KMS-11 (cell line): Measurements from ENCODE around the gene GOSR2.

Experiments used
- H2AFZ ChIP-seq: fragments of 200-600 bp; sonication (generic); 2 replicates; pipeline ENCODE4 v1.6.1; 2016; ENCODE audit warnings: antibody characterized with exemption, mixed run types, low read depth
- H3K27ac ChIP-seq: fragments of 200-600 bp; sonication (generic); 2 replicates; pipeline ENCODE4 v1.6.1; 2016; ENCODE audit warnings: mild to moderate bottlenecking, mixed run types
- H3K27me3 ChIP-seq: fragments of 200-600 bp; sonication (generic); 2 replicates; pipeline ENCODE4 v1.6.1; 2017; ENCODE audit warnings: mild to moderate bottlenecking, low read depth, mixed run types, moderate library complexity; ENCODE audit not compliant: insufficient read depth
- H3K36me3 ChIP-seq: fragments of 200-600 bp; sonication (generic); 2 replicates; pipeline ENCODE4 v1.6.1; 2017; ENCODE audit warnings: mild to moderate bottlenecking, mixed run types; ENCODE audit not compliant: insufficient read depth
- H3K4me1 ChIP-seq: fragments of 200-600 bp; sonication (generic); 2 replicates; pipeline ENCODE4 v1.6.1; 2016; ENCODE audit warnings: mild to moderate bottlenecking, low read depth, mixed run types; ENCODE audit not compliant: poor library complexity, severe bottlenecking
- H3K4me2 ChIP-seq: fragments of 200-600 bp; sonication (generic); 2 replicates; pipeline ENCODE4 v1.7.0; 2016; ENCODE audit warnings: mild to moderate bottlenecking, mixed run types
- H3K4me3 ChIP-seq: fragments of 200-600 bp; sonication (generic); IDR thresholded peaks from 2 replicates; pipeline ENCODE4 v1.6.1; 2017; ENCODE audit warnings: low read depth, low read length, mixed read lengths; ENCODE audit not compliant: insufficient read depth
- H3K79me2 ChIP-seq: fragments of 200-600 bp; sonication (generic); 2 replicates; pipeline ENCODE4 v1.6.1; 2016; ENCODE audit warnings: low read depth, mixed run types; ENCODE audit not compliant: insufficient read depth
- H3K9ac ChIP-seq: fragments of 200-600 bp; sonication (generic); 2 replicates; pipeline ENCODE4 v1.6.1; 2016; ENCODE audit warnings: mild to moderate bottlenecking, mixed run types
- H4K20me1 ChIP-seq: fragments of 200-600 bp; sonication (generic); 2 replicates; pipeline ENCODE4 v1.6.1; 2016; ENCODE audit warnings: mild to moderate bottlenecking, mixed run types; ENCODE audit not compliant: insufficient read depth
- TF ChIP-seq, protein P1 (sequence below): fragments of 200-600 bp; sonication (generic); conservative IDR thresholded peaks from 2 replicates; pipeline ENCODE4 v1.6.1; 2017; ENCODE audit warnings: low read depth, mild to moderate bottlenecking, antibody characterized with exemption, low read length, moderate library complexity, mixed read lengths

Gene GOSR2

DNA sequence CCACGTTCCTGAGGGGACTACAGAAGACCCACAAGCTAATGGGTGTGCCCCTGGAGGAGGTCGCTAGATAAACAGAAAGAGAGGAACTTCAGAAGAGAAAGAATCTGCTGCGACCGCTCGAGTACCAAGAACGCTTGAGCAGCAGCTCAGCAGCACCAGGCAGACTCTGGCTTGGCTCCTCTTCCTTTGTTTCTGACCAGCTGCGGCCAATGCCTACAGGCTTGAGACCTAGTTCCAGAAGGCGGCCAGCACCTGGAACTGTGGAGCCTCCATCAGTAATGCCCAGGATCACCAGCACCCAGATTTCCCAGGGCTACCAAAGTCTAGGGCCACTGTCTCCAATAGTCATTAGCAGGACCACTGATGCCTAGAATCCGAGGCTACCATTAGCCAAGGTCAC lies 26.0 kb upstream of the GOSR2 start:
- Histone ChIP-seq H2AFZ (no peak overlapping the region), H3K4me1 (no peaks in the 10 kb centered on the region), H3K36me3 (no peaks in the 10 kb centered on the region), H4K20me1 (no peaks in the 10 kb centered on the region), H3K4me2 (no peak overlapping the region), H3K27me3 (no peaks in the 10 kb centered on the region), H3K79me2 (no peaks in the 10 kb centered on the region), H3K9ac (no peak overlapping the region), H3K4me3 (no peak overlapping the region), H3K27ac (no peak overlapping the region)
- TF ChIP-seq, protein P1, sequence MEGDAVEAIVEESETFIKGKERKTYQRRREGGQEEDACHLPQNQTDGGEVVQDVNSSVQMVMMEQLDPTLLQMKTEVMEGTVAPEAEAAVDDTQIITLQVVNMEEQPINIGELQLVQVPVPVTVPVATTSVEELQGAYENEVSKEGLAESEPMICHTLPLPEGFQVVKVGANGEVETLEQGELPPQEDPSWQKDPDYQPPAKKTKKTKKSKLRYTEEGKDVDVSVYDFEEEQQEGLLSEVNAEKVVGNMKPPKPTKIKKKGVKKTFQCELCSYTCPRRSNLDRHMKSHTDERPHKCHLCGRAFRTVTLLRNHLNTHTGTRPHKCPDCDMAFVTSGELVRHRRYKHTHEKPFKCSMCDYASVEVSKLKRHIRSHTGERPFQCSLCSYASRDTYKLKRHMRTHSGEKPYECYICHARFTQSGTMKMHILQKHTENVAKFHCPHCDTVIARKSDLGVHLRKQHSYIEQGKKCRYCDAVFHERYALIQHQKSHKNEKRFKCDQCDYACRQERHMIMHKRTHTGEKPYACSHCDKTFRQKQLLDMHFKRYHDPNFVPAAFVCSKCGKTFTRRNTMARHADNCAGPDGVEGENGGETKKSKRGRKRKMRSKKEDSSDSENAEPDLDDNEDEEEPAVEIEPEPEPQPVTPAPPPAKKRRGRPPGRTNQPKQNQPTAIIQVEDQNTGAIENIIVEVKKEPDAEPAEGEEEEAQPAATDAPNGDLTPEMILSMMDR, result no peak

DNA sequence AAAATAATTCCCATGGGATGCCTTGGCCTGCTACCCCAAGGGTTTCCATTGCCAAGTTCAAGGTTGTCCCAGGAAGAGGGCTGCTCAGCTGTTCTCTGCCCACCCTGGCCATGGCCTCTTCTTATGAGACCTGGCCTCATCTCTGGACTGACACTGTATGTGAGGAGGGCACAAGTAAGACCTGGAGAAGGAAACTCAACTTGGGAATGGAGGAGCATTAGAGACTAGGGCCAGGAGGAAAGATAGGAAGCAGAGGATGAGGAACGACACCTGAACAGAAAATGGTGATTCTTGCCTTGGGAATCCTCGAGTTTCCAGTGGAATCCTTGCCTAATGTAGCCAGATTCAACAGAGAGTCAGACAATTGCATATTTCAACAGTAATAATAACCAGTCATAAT lies 24.6 kb upstream of the GOSR2 start:
- no peak overlapping the region for H3K27ac ChIP-seq
- no peak overlapping the region for H3K9ac ChIP-seq
- no peaks in the 10 kb centered on the region for H3K27me3 ChIP-seq
- TF ChIP-seq, protein P1, result no peak
- no peak overlapping the region for H3K4me2 ChIP-seq
- H4K20me1 ChIP-seq, result no peaks in the 10 kb centered on the region
- no peaks in the 10 kb centered on the region for H3K79me2 ChIP-seq
- H2AFZ ChIP-seq, result no peak overlapping the region
- no peak overlapping the region for H3K4me3 ChIP-seq
- no peaks in the 10 kb centered on the region for H3K36me3 ChIP-seq
- no peaks in the 10 kb centered on the region for H3K4me1 ChIP-seq

DNA sequence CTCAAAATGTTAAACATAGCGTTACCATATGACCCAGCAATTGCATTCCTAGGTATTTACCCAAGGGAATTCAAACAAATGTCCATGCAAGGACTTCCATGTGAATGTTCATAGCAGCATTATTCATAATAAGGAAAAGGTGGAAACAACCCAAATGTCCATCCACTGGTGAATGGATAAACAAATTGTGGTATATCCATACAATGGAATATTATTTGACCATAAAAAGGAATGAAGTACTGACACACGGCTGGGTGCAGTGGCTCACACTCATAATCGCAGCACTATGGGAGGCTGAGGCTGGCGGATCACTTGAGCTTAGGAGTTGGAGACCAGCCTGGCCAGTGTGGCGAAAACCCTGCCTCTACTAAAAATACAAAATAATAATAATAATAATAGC lies 24.1 kb upstream of the GOSR2 start:
- Histone ChIP-seq H3K27me3 (no peaks in the 10 kb centered on the region), H3K4me2 (no peak overlapping the region), H3K27ac (no peak overlapping the region), H3K4me3 (no peak overlapping the region), H2AFZ (no peak overlapping the region), H3K36me3 (no peaks in the 10 kb centered on the region), H3K79me2 (no peaks in the 10 kb centered on the region), H3K9ac (no peak overlapping the region), H3K4me1 (no peaks in the 10 kb centered on the region), H4K20me1 (no peaks in the 10 kb centered on the region)
- TF ChIP-seq, protein P1, result no peak

DNA sequence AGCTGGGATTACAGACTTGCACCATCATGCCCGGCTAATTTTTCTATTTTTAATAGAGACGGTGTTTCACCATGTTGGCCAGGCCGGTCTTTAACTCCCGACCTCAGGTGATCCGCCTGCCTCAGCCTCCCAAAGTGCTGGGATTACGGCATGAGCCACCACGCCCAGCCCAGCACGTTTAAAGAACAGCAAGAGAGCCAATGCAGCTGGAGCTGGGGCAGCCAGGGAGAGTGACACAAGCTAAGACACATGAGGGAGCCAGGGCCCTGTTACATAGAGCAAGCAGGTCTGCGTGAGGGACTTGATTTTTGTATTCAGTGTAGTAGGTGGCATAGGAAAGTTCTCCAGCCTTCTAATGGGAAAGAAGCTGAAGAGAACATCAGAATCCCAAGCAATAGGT lies 21.7 kb upstream of the GOSR2 start:
- Histone ChIP-seq H3K4me2 (no peak overlapping the region), H4K20me1 (no peaks in the 10 kb centered on the region), H3K4me3 (no peak overlapping the region), H3K79me2 (no peaks in the 10 kb centered on the region), H3K27ac (no peak overlapping the region), H3K4me1 (no peaks in the 10 kb centered on the region), H2AFZ (no peak overlapping the region), H3K27me3 (no peaks in the 10 kb centered on the region), H3K9ac (no peak overlapping the region), H3K36me3 (no peaks in the 10 kb centered on the region)
- TF ChIP-seq, protein P1, result no peak
